K562 (cell line): ENCODE results near the gene PPDPF. TPM values are rescaled to one million over a fixed set of nuclear protein-coding genes. Genes with fewer than 3 reads are reported as not detected.
A peak's percentile ranks its signal among the peaks of the same experiment; 100 is the strongest.

Source experiments
- CBFA2T2 ChIP-seq: fragments of 450-650 bp; conservative IDR thresholded peaks from 2 replicates; pipeline ENCODE4 v1.6.1; 2017; ENCODE audit warnings: mild to moderate bottlenecking
- CEBPB ChIP-seq: fragments of 450-650 bp; IDR thresholded peaks from 2 replicates; pipeline ENCODE4 v1.6.1; 2016; ENCODE audit warnings: missing genetic modification characterization, missing compliant biosample characterization
- L3MBTL2 ChIP-seq: fragments of 450-650 bp; IDR thresholded peaks from 2 replicates; pipeline ENCODE4 v1.6.1; 2016; ENCODE audit warnings: mild to moderate bottlenecking, moderate library complexity
- ZBED1 ChIP-seq: IDR thresholded peaks from 2 replicates; pipeline ENCODE4 v1.6.1; 2014
- ZFP36 ChIP-seq: fragments of 150-350 bp; IDR thresholded peaks from 2 replicates; pipeline ENCODE4 v1.6.1; 2018; ENCODE audit warnings: low read length, low read depth; ENCODE audit not compliant: partially characterized antibody
- ZNF561 ChIP-seq: fragments of 450-650 bp; formaldehyde crosslinking; conservative IDR thresholded peaks from 2 replicates; pipeline ENCODE4 v1.4.0; 2020; ENCODE audit warnings: mild to moderate bottlenecking, moderate library complexity
- ZSCAN32 ChIP-seq: fragments of 450-650 bp; formaldehyde crosslinking; IDR thresholded peaks from 2 replicates; pipeline ENCODE4 v1.4.0; 2020; ENCODE audit warnings: mild to moderate bottlenecking, moderate library complexity
- polyA plus RNA-seq, 8 experiments: library from polyadenylated mRNA; depleted of rRNA in 4 of 8; stranded (reverse) in 5 of 8; unstranded in 3 of 8; fragments of >200 nt; fragmentation: Nextera tagmentation in 2 of 8; fragmentation: Illumina TruSeq in 1 of 8; extraction: Ambion mirVana in 2 of 8; extraction: Trizol in 1 of 8; gene quantifications; 2 replicates each; pipeline versions ENCODE4 v1.2.1 to v1.2.3, GENCODE V29; 2011 to 2014; ENCODE audit warnings: inconsistent platforms in 1 of 8, missing spikeins in 1 of 8
- total RNA-seq, 7 experiments: library from RNA; depleted of rRNA in 6 of 7; stranded (reverse); fragments of >200 nt in 6 of 7; fragmentation: Illumina TruSeq in 2 of 7; extraction: Trizol in 2 of 7; gene quantifications; 2 replicates each; pipeline versions ENCODE4 v1.2.1 to v1.2.3, GENCODE V29; 2011 to 2021; ENCODE audit warnings: low replicate concordance in 1 of 7
- TF ChIP-seq, protein P1 (sequence below), 2 experiments: fragments of 150-350 bp in 1 of 2; IDR thresholded peaks; 2 replicates each; pipeline ENCODE4 v1.6.1; 2012 to 2016; ENCODE audit warnings: low read depth in 2 of 2, low read length in 2 of 2, mild to moderate bottlenecking in 1 of 2, moderate library complexity in 1 of 2
- TF ChIP-seq, protein P2 (sequence below): fragments of 450-650 bp; IDR thresholded peaks from 2 replicates; pipeline ENCODE4 v1.6.1; 2014; ENCODE audit warnings: low read depth, mild to moderate bottlenecking, moderate library complexity, borderline replicate concordance
- TF ChIP-seq, protein P3 (sequence below): sonication (generic); formaldehyde crosslinking; IDR thresholded peaks from 2 replicates; pipeline ENCODE4 v1.8.0; 2023; ENCODE audit warnings: mild to moderate bottlenecking, missing genetic modification reagents
- TF ChIP-seq, protein P4 (sequence below): fragments of 450-650 bp; IDR thresholded peaks from 2 replicates; pipeline ENCODE4 v1.6.1; 2016; ENCODE audit warnings: low read depth, mild to moderate bottlenecking, moderate library complexity
- TF ChIP-seq, protein P5 (sequence below), 2 experiments: IDR thresholded peaks; 2 replicates each; pipeline ENCODE4 v1.6.1; 2011; ENCODE audit warnings: borderline replicate concordance in 1 of 2, control low read depth in 1 of 2, low read depth in 1 of 2, low read length in 1 of 2, mild to moderate bottlenecking in 1 of 2, mixed read lengths in 1 of 2, moderate library complexity in 1 of 2; ENCODE audit not compliant: insufficient read depth in 1 of 2, insufficient read length in 1 of 2, poor library complexity in 1 of 2, severe bottlenecking in 1 of 2; ENCODE audit errors: extremely low read depth in 1 of 2
- TF ChIP-seq, protein P6 (sequence below): fragments of 250-450 bp; sonication (Bioruptor Pico); IDR thresholded peaks from 2 replicates; pipeline ENCODE4 v1.5.0; 2021; ENCODE audit warnings: mild to moderate bottlenecking, borderline replicate concordance

The PPDPF gene
- total and polyA plus RNA-seq, 9 of the 15 experiments (the other 6 are each of a cell fraction or from before 2014, with no cell fraction given): 0.77 to 233 (median 10.5) TPM

DNA sequence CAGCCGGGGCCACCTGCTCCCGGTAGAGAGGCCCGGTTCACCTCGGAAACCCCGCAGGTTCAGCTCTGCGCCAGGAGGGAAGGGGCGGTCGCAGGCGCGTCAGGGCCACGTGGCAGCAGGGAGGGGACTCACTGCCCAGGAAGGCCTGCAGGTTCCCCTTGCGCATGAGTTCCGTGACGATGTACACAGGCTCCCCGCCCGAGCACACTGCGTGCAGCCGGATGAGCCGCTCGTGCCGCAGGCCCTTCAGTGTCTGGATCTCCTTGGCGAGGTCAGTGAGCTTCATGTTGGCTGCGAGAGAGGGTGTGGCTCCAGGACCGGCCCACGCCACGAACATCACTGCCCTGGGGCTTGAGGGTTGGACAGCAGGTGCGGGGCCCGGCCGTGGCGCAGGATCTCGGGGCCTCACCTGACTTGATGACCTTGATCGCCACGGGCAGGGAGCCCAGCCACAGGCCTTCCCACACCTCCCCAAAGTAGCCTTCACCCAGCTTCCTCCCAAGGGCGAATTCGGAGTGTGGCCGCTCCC, 21.5 kb downstream of the PPDPF start (continued):
- TF ChIP-seq, protein P1, sequence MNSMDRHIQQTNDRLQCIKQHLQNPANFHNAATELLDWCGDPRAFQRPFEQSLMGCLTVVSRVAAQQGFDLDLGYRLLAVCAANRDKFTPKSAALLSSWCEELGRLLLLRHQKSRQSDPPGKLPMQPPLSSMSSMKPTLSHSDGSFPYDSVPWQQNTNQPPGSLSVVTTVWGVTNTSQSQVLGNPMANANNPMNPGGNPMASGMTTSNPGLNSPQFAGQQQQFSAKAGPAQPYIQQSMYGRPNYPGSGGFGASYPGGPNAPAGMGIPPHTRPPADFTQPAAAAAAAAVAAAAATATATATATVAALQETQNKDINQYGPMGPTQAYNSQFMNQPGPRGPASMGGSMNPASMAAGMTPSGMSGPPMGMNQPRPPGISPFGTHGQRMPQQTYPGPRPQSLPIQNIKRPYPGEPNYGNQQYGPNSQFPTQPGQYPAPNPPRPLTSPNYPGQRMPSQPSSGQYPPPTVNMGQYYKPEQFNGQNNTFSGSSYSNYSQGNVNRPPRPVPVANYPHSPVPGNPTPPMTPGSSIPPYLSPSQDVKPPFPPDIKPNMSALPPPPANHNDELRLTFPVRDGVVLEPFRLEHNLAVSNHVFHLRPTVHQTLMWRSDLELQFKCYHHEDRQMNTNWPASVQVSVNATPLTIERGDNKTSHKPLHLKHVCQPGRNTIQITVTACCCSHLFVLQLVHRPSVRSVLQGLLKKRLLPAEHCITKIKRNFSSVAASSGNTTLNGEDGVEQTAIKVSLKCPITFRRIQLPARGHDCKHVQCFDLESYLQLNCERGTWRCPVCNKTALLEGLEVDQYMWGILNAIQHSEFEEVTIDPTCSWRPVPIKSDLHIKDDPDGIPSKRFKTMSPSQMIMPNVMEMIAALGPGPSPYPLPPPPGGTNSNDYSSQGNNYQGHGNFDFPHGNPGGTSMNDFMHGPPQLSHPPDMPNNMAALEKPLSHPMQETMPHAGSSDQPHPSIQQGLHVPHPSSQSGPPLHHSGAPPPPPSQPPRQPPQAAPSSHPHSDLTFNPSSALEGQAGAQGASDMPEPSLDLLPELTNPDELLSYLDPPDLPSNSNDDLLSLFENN (IDR thresholded peaks at IDR 0.05; ENCODE audit: low read depth in 2 of 2, low read length in 2 of 2): no peak
- TF ChIP-seq ZBED1: no peak
- no peak for TF ChIP-seq CEBPB (tag)
- TF ChIP-seq ZNF561: no peak
- no peak for TF ChIP-seq CBFA2T2
- TF ChIP-seq, protein P2, sequence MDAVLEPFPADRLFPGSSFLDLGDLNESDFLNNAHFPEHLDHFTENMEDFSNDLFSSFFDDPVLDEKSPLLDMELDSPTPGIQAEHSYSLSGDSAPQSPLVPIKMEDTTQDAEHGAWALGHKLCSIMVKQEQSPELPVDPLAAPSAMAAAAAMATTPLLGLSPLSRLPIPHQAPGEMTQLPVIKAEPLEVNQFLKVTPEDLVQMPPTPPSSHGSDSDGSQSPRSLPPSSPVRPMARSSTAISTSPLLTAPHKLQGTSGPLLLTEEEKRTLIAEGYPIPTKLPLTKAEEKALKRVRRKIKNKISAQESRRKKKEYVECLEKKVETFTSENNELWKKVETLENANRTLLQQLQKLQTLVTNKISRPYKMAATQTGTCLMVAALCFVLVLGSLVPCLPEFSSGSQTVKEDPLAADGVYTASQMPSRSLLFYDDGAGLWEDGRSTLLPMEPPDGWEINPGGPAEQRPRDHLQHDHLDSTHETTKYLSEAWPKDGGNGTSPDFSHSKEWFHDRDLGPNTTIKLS: peak; percentile 31; the same call in 1 of the 2 replicates
- no peak for TF ChIP-seq ZSCAN32 (CRISPR knock-in tag)
- peak; percentile 70 for TF ChIP-seq L3MBTL2
- TF ChIP-seq, protein P3, sequence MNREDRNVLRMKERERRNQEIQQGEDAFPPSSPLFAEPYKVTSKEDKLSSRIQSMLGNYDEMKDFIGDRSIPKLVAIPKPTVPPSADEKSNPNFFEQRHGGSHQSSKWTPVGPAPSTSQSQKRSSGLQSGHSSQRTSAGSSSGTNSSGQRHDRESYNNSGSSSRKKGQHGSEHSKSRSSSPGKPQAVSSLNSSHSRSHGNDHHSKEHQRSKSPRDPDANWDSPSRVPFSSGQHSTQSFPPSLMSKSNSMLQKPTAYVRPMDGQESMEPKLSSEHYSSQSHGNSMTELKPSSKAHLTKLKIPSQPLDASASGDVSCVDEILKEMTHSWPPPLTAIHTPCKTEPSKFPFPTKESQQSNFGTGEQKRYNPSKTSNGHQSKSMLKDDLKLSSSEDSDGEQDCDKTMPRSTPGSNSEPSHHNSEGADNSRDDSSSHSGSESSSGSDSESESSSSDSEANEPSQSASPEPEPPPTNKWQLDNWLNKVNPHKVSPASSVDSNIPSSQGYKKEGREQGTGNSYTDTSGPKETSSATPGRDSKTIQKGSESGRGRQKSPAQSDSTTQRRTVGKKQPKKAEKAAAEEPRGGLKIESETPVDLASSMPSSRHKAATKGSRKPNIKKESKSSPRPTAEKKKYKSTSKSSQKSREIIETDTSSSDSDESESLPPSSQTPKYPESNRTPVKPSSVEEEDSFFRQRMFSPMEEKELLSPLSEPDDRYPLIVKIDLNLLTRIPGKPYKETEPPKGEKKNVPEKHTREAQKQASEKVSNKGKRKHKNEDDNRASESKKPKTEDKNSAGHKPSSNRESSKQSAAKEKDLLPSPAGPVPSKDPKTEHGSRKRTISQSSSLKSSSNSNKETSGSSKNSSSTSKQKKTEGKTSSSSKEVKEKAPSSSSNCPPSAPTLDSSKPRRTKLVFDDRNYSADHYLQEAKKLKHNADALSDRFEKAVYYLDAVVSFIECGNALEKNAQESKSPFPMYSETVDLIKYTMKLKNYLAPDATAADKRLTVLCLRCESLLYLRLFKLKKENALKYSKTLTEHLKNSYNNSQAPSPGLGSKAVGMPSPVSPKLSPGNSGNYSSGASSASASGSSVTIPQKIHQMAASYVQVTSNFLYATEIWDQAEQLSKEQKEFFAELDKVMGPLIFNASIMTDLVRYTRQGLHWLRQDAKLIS (CRISPR knock-in tag): no peak
- TF ChIP-seq, protein P4, sequence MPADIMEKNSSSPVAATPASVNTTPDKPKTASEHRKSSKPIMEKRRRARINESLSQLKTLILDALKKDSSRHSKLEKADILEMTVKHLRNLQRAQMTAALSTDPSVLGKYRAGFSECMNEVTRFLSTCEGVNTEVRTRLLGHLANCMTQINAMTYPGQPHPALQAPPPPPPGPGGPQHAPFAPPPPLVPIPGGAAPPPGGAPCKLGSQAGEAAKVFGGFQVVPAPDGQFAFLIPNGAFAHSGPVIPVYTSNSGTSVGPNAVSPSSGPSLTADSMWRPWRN: no peak
- TF ChIP-seq, protein P5, sequence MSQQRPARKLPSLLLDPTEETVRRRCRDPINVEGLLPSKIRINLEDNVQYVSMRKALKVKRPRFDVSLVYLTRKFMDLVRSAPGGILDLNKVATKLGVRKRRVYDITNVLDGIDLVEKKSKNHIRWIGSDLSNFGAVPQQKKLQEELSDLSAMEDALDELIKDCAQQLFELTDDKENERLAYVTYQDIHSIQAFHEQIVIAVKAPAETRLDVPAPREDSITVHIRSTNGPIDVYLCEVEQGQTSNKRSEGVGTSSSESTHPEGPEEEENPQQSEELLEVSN (IDR thresholded peaks at IDR 0.05; ENCODE audit: borderline replicate concordance in 1 of 2, extremely low read depth in 1 of 2, insufficient read depth in 1 of 2, insufficient read length in 1 of 2, low read depth in 1 of 2, low read length in 1 of 2, poor library complexity in 1 of 2, severe bottlenecking in 1 of 2): peak in 1 of 2 experiments; percentile 51
- no peak for TF ChIP-seq ZFP36
- TF ChIP-seq, protein P6, sequence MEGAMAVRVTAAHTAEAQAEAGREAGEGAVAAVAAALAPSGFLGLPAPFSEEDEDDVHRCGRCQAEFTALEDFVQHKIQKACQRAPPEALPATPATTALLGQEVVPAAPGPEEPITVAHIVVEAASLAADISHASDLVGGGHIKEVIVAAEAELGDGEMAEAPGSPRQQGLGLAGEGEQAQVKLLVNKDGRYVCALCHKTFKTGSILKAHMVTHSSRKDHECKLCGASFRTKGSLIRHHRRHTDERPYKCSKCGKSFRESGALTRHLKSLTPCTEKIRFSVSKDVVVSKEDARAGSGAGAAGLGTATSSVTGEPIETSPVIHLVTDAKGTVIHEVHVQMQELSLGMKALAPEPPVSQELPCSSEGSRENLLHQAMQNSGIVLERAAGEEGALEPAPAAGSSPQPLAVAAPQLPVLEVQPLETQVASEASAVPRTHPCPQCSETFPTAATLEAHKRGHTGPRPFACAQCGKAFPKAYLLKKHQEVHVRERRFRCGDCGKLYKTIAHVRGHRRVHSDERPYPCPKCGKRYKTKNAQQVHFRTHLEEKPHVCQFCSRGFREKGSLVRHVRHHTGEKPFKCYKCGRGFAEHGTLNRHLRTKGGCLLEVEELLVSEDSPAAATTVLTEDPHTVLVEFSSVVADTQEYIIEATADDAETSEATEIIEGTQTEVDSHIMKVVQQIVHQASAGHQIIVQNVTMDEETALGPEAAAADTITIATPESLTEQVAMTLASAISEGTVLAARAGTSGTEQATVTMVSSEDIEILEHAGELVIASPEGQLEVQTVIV: no peak
